SU-DHL-6 (cell line): ENCODE data around the gene DYTN.

Source experiments
- H2AFZ ChIP-seq: fragments of 200-600 bp; sonication (generic); 2 replicates; pipeline ENCODE4 v1.6.1; 2014; ENCODE audit warnings: low read depth, mild to moderate bottlenecking, moderate library complexity, mixed read lengths, antibody characterized with exemption, low read length; ENCODE audit not compliant: severe bottlenecking
- H3F3A ChIP-seq: fragments of 200-600 bp; shearing (Covaris generic); 2 replicates; pipeline ENCODE4 v1.6.0; 2016; ENCODE audit warnings: antibody characterized with exemption, mild to moderate bottlenecking; ENCODE audit not compliant: insufficient read depth
- H3K27ac ChIP-seq: fragments of 200-600 bp; sonication (generic); 2 replicates; pipeline ENCODE4 v1.5.1; 2016; ENCODE audit warnings: low read depth, mild to moderate bottlenecking, low read length, moderate library complexity, mixed read lengths
- H3K27me3 ChIP-seq: fragments of 200-600 bp; sonication (generic), shearing (Covaris generic); 2 replicates; pipeline ENCODE4 v1.6.0; 2014; ENCODE audit warnings: mild to moderate bottlenecking, low read length
- H3K36me3 ChIP-seq: fragments of 200-600 bp; sonication (generic); 2 replicates; pipeline ENCODE4 v1.6.1; 2014; ENCODE audit warnings: mild to moderate bottlenecking, low read length, mixed read lengths
- H3K4me2 ChIP-seq: fragments of 300-600, 200-600 bp; shearing (Covaris generic), sonication (generic); 2 replicates; pipeline ENCODE4 v1.6.0; 2014; ENCODE audit warnings: low read length, low read depth, mild to moderate bottlenecking; ENCODE audit not compliant: poor library complexity, severe bottlenecking
- H3K4me3 ChIP-seq: fragments of 200-600 bp; sonication (generic); 2 replicates; pipeline ENCODE4 v1.5.1; 2014; ENCODE audit warnings: antibody characterized with exemption, low read length, mild to moderate bottlenecking, mixed read lengths; ENCODE audit not compliant: insufficient read depth, poor library complexity, severe bottlenecking
- H3K79me2 ChIP-seq: fragments of 200-600 bp; sonication (generic); 2 replicates; pipeline ENCODE4 v1.6.1; 2014; ENCODE audit warnings: mild to moderate bottlenecking, low read length, moderate library complexity; ENCODE audit not compliant: insufficient read depth
- H3K9ac ChIP-seq: fragments of 200-600 bp; sonication (generic); 2 replicates; pipeline ENCODE4 v1.7.0; 2014; ENCODE audit warnings: mild to moderate bottlenecking, low read length
- H3K9me2 ChIP-seq: fragments of 200-600 bp; sonication (generic); replicated peaks from 2 replicates; pipeline ENCODE4 v1.6.1; 2014; ENCODE audit warnings: low read length; ENCODE audit not compliant: insufficient read depth
- H3K9me3 ChIP-seq: fragments of 200-600 bp; sonication (generic); 2 replicates; pipeline ENCODE4 v1.6.1; 2014; ENCODE audit warnings: low read length, mixed read lengths; ENCODE audit not compliant: insufficient read depth
- H4K20me1 ChIP-seq: fragments of 200-600 bp; sonication (generic); 2 replicates; pipeline ENCODE4 v1.6.1; 2014; ENCODE audit warnings: low read depth, mild to moderate bottlenecking, antibody characterized with exemption, low read length, moderate library complexity, mixed read lengths
- CTCF ChIP-seq: fragments of 200-600 bp; sonication (generic); IDR thresholded peaks from one replicate; pipeline ENCODE4 v1.5.1; 2017; ENCODE audit warnings: antibody characterized with exemption, mild to moderate bottlenecking, low read length, moderate library complexity; ENCODE audit not compliant: insufficient read depth, poor library complexity, severe bottlenecking
- EZH2phosphoT487 ChIP-seq: fragments of 200-600 bp; sonication (generic), shearing (Covaris generic); conservative IDR thresholded peaks from 2 replicates; pipeline ENCODE4 v1.6.1; 2018; ENCODE audit warnings: mild to moderate bottlenecking, antibody characterized with exemption, low read length, moderate library complexity, mixed read lengths

DYTN gene

GRCh38 chr2:206736935-206737334 is 18.7 kb upstream of the DYTN start:
- TF ChIP-seq CTCF: no peak
- no peak for TF ChIP-seq EZH2phosphoT487
- Histone ChIP-seq H3K79me2 (no peaks in the 10 kb centered on the region), H3K9me3 (no peaks in the 10 kb centered on the region), H4K20me1 (no peaks in the 10 kb centered on the region), H3K36me3 (no peaks in the 10 kb centered on the region), H3K9me2 (no peaks in the 10 kb centered on the region), H3K4me2 (no peak overlapping the region), H3K9ac (no peak overlapping the region), H3K27ac (no peak overlapping the region), H3K4me3 (no peak overlapping the region), H3F3A (no peaks in the 10 kb centered on the region), H3K27me3 (no peaks in the 10 kb centered on the region), H2AFZ (no peak overlapping the region)

GRCh38 chr2:206733341-206733740 is 15.1 kb upstream of the DYTN start:
- Histone ChIP-seq H3K79me2 (no peaks in the 10 kb centered on the region), H3K9me2 (no peaks in the 10 kb centered on the region), H2AFZ (no peak overlapping the region), H3K4me3 (no peak overlapping the region), H3K9ac (no peak overlapping the region), H3K27ac (no peak overlapping the region), H3K4me2 (no peak overlapping the region), H3K36me3 (no peaks in the 10 kb centered on the region), H4K20me1 (no peaks in the 10 kb centered on the region), H3K27me3 (peaks cover 1% of the 10 kb centered on the region; the same call in 1 of the 2 replicates), H3F3A (no peaks in the 10 kb centered on the region), H3K9me3 (no peaks in the 10 kb centered on the region)
- TF ChIP-seq EZH2phosphoT487 (no peak), CTCF (no peak)

GRCh38 chr2:206728277-206729199 is 10.3 kb upstream of the DYTN start:
- no peak overlapping the region for H3K4me3 ChIP-seq
- H3F3A ChIP-seq: no peaks in the 10 kb centered on the region
- no peak overlapping the region for H2AFZ ChIP-seq
- peaks cover 4% of the 10 kb centered on the region; the same call in 1 of the 2 replicates for H3K27me3 ChIP-seq
- no peaks in the 10 kb centered on the region for H3K79me2 ChIP-seq
- no peak overlapping the region for H3K27ac ChIP-seq
- TF ChIP-seq EZH2phosphoT487: no peak
- TF ChIP-seq CTCF: no peak
- H3K4me2 ChIP-seq: no peak overlapping the region
- no peak overlapping the region for H3K9ac ChIP-seq
- no peaks in the 10 kb centered on the region for H3K9me2 ChIP-seq
- H3K36me3 ChIP-seq: no peaks in the 10 kb centered on the region
- H3K9me3 ChIP-seq: no peaks in the 10 kb centered on the region
- no peaks in the 10 kb centered on the region for H4K20me1 ChIP-seq
